Erythroblast (primary cell): ENCODE data around the gene NLRP7.
"Not testable (repeated sequence)": the region's sequence is repeated elsewhere in the genome, so short reads cannot be mapped to it uniquely, and the experiment has no call there.

Source experiments
- GATA1 ChIP-seq: IDR thresholded peaks from 2 replicates; pipeline ENCODE4 v1.6.1; 2011; ENCODE audit warnings: low read depth, mild to moderate bottlenecking, control low read depth, low read length, moderate library complexity
- POLR2A ChIP-seq: IDR thresholded peaks from 2 replicates; pipeline ENCODE4 v1.6.1; 2011; ENCODE audit warnings: mild to moderate bottlenecking, low read length

- not testable (repeated sequence) for TF ChIP-seq POLR2A, GATA1
These were observed 43.1 kb downstream of the NLRP7 start for GRCh38 chr19:54904261-54904660.
